Breast epithelium (tissue), 4 donors: ENCODE data around the gene JUND. TPM values are rescaled to one million over a fixed set of nuclear protein-coding genes. Genes with fewer than 3 reads are reported as not detected.

Experiments used
- DNase-seq, 2 donors: peaks; one replicate each; pipeline ENCODE4 v3.0.0-alpha.2; 2019; ENCODE audit warnings: low spot score in 2 of 2
- H3K27ac ChIP-seq, 2 donors: fragments of 200-600 bp; sonication (generic) in 1 of 2; one replicate each; pipeline ENCODE4 v1.5.1; 2016 to 2019; ENCODE audit warnings: mild to moderate bottlenecking in 1 of 2
- H3K27me3 ChIP-seq, 2 donors: fragments of 200-600 bp; sonication (generic) in 1 of 2; one replicate each; pipeline versions ENCODE4 v1.5.1 to v1.6.0; 2017 to 2019; ENCODE audit warnings: control low read depth in 1 of 2, mild to moderate bottlenecking in 1 of 2
- H3K36me3 ChIP-seq: fragments of 200-600 bp; one replicate; pipeline ENCODE4 v1.5.1; 2019
- H3K4me1 ChIP-seq, 2 donors: fragments of 200-600 bp; sonication (generic); one replicate each; pipeline ENCODE4 v1.5.1; 2016 to 2019; ENCODE audit warnings: control low read depth in 1 of 2
- H3K4me3 ChIP-seq, 3 donors: fragments of 200-600 bp; sonication (generic); 1 replicate in 2 of 3; 2 replicates in 1 of 3; pipeline ENCODE4 v1.5.1; 2016 to 2019; ENCODE audit warnings: mild to moderate bottlenecking in 3 of 3, moderate library complexity in 2 of 3
- H3K9me3 ChIP-seq, 2 donors: fragments of 200-600 bp; sonication (generic) in 1 of 2; one replicate each; pipeline ENCODE4 v1.5.1; 2016 to 2019; ENCODE audit warnings: control low read depth in 1 of 2
- CTCF ChIP-seq, 3 donors: fragments of 450-650 bp; IDR thresholded peaks; one replicate each; pipeline ENCODE4 v1.5.1; 2016 to 2017; ENCODE audit warnings: antibody characterized with exemption in 3 of 3, mild to moderate bottlenecking in 3 of 3, moderate library complexity in 3 of 3
- POLR2A ChIP-seq: fragments of 450-650 bp; IDR thresholded peaks from one replicate; pipeline ENCODE4 v1.6.1; 2016; ENCODE audit warnings: antibody characterized with exemption, mild to moderate bottlenecking, moderate library complexity
- POLR2AphosphoS5 ChIP-seq, 3 donors: sonication (generic); formaldehyde crosslinking; IDR thresholded peaks; one replicate each; pipeline ENCODE4 v1.6.1; 2017; ENCODE audit warnings: antibody characterized with exemption in 3 of 3
- intact Hi-C: fragments of 100-400 bp; cut with DNase I; formaldehyde crosslinking; loops from one replicate; pipeline ENCODE4 v1.15.1; 2023; ENCODE audit warnings: low total_unique reads
- total RNA-seq, 3 donors: library from RNA; depleted of rRNA; stranded (reverse); fragments of >200 nt; gene quantifications; one replicate each; pipeline ENCODE4 v1.1.0, GENCODE V29; 2016

The JUND gene
- total RNA-seq, 3 donors from 2014 or later: 325 to 833 (median 602) TPM

- H3K4me1 ChIP-seq: no peaks in the 10 kb centered on the region
- H3K27me3 ChIP-seq: no peaks in the 10 kb centered on the region
- no peak overlapping the region for H3K27ac ChIP-seq
- TF ChIP-seq CTCF (IDR thresholded peaks at IDR 0.05) (no peak), POLR2A (no peak), POLR2AphosphoS5 (IDR thresholded peaks at IDR 0.05) (no peak)
- no peak overlapping the region for H3K4me3 ChIP-seq
- no peak for DNase-seq
- H3K9me3 ChIP-seq: no peaks in the 10 kb centered on the region
- intact Hi-C loops: loop anchor here (10.0 kb wide), 1 partner anchor 153 kb away; the partner anchor contains the start of gene SSBP4
- peaks cover 11% of the 10 kb centered on the region for H3K36me3 ChIP-seq
These were observed 19.3 kb downstream of the JUND start for GRCh38 chr19:18262144-18262543.

- intact Hi-C loops: loop anchor here (10.0 kb wide), 1 partner anchor 153 kb away; the partner anchor contains the start of gene SSBP4
- no peak overlapping the region for H3K27ac ChIP-seq
- TF ChIP-seq CTCF (IDR thresholded peaks at IDR 0.05) (no peak), POLR2AphosphoS5 (IDR thresholded peaks at IDR 0.05) (no peak), POLR2A (no peak)
- H3K9me3 ChIP-seq: no peaks in the 10 kb centered on the region
- no peak overlapping the region for H3K4me3 ChIP-seq
- no peaks in the 10 kb centered on the region for H3K4me1 ChIP-seq
- H3K36me3 ChIP-seq: peaks cover 12% of the 10 kb centered on the region
- H3K27me3 ChIP-seq: no peaks in the 10 kb centered on the region
- DNase-seq: no peak
These were observed 19.9 kb downstream of the JUND start for GRCh38 chr19:18261474-18261873.

- Histone ChIP-seq H3K4me1 (no peaks in the 10 kb centered on the region), H3K36me3 (peaks cover 11% of the 10 kb centered on the region), H3K4me3 (no peak overlapping the region), H3K9me3 (no peaks in the 10 kb centered on the region), H3K27ac (no peak overlapping the region), H3K27me3 (no peaks in the 10 kb centered on the region)
- intact Hi-C loops: loop anchor here (5.0 to 10.0 kb wide), 2 partner anchors 155 to 1628 kb away; partner anchors contain the start of gene SSBP4
- DNase-seq: no peak
- TF ChIP-seq POLR2AphosphoS5 (IDR thresholded peaks at IDR 0.05): no peak
- TF ChIP-seq POLR2A: no peak
- TF ChIP-seq CTCF (IDR thresholded peaks at IDR 0.05): no peak
These were observed 21.5 kb downstream of the JUND start for GRCh38 chr19:18259893-18260292.

- Histone ChIP-seq H3K27me3 (no peaks in the 10 kb centered on the region), H3K9me3 (no peaks in the 10 kb centered on the region), H3K27ac (no peak overlapping the region), H3K4me3 (no peak overlapping the region), H3K36me3 (peaks cover 7% of the 10 kb centered on the region), H3K4me1 (no peaks in the 10 kb centered on the region)
- TF ChIP-seq POLR2A: no peak
- no peak for TF ChIP-seq POLR2AphosphoS5 (IDR thresholded peaks at IDR 0.05)
- no peak for TF ChIP-seq CTCF (IDR thresholded peaks at IDR 0.05)
- intact Hi-C loops: loop anchor here (5.0 kb wide), 1 partner anchor 1625 kb away; no protein-coding TSS in a partner anchor
- no peak for DNase-seq
These were observed 23.6 kb downstream of the JUND start for GRCh38 chr19:18257503-18258470.
